K562 (cell line): ENCODE data around the gene ANXA2. TPM values are rescaled to one million over a fixed set of nuclear protein-coding genes. Genes with fewer than 3 reads are reported as not detected.

Experiments used
- ARID3B ChIP-seq: fragments of 250-450 bp; sonication (Bioruptor Pico); IDR thresholded peaks from 2 replicates; pipeline ENCODE4 v1.4.0; 2020; ENCODE audit warnings: borderline replicate concordance
- E2F5 ChIP-seq: sonication (generic); formaldehyde crosslinking; IDR thresholded peaks from 2 replicates; pipeline ENCODE4 v1.8.0; 2022; ENCODE audit warnings: mild to moderate bottlenecking, missing genetic modification reagents
- ILF3 ChIP-seq: fragments of 450-650 bp; IDR thresholded peaks from 2 replicates; pipeline ENCODE4 v1.6.1; 2018; ENCODE audit warnings: antibody characterized with exemption, mild to moderate bottlenecking, moderate library complexity, borderline replicate concordance
- MAFK ChIP-seq: IDR thresholded peaks from 2 replicates; pipeline ENCODE4 v1.6.1; 2011; ENCODE audit warnings: low read length, improper control_type of control experiment
- PATZ1 ChIP-seq: fragments of 250-450 bp; sonication (Bioruptor Pico); IDR thresholded peaks from 2 replicates; pipeline ENCODE4 v1.5.0; 2020; ENCODE audit warnings: mild to moderate bottlenecking, borderline replicate concordance
- PHB2 ChIP-seq: fragments of 450-650 bp; IDR thresholded peaks from 2 replicates; pipeline ENCODE4 v1.6.1; 2017; ENCODE audit warnings: low read depth
- RAD51 ChIP-seq: fragments of 450-650 bp; IDR thresholded peaks from 2 replicates; pipeline ENCODE4 v1.7.1; 2016; ENCODE audit warnings: low read depth, mild to moderate bottlenecking, borderline replicate concordance
- RNF219 ChIP-seq: fragments of 250-450 bp; sonication (Bioruptor Pico); IDR thresholded peaks from 2 replicates; pipeline ENCODE4 v1.5.0; 2022; ENCODE audit warnings: mild to moderate bottlenecking
- SMARCE1 ChIP-seq: fragments of 450-650 bp; IDR thresholded peaks from 2 replicates; pipeline ENCODE4 v1.7.1; 2016; ENCODE audit warnings: mild to moderate bottlenecking
- STAT5B ChIP-seq: fragments of 250-450 bp; sonication (Bioruptor Pico); IDR thresholded peaks from 2 replicates; pipeline ENCODE4 v1.8.0; 2021; ENCODE audit warnings: mild to moderate bottlenecking, inconsistent platforms
- ZNF143 ChIP-seq: sonication (generic); formaldehyde crosslinking; IDR thresholded peaks from 2 replicates; pipeline ENCODE4 v1.9.0; 2022; ENCODE audit warnings: mild to moderate bottlenecking, missing genetic modification reagents
- ZNF354B ChIP-seq: fragments of 250-450 bp; sonication (Bioruptor Pico); IDR thresholded peaks from 2 replicates; pipeline ENCODE4 v1.4.0; 2020
- ZNF408 ChIP-seq: fragments of 250-450 bp; sonication (Bioruptor Pico); IDR thresholded peaks from 2 replicates; pipeline ENCODE4 v1.4.0; 2020; ENCODE audit warnings: low read depth, mild to moderate bottlenecking, moderate library complexity
- ZNF445 ChIP-seq: fragments of 250-450 bp; sonication (Bioruptor Pico); IDR thresholded peaks from 2 replicates; pipeline ENCODE4 v1.4.0; 2020; ENCODE audit warnings: low read depth, mild to moderate bottlenecking, moderate library complexity
- polyA plus RNA-seq, 8 experiments: library from polyadenylated mRNA; depleted of rRNA in 4 of 8; stranded (reverse) in 5 of 8; unstranded in 3 of 8; fragments of >200 nt; fragmentation: Nextera tagmentation in 2 of 8; fragmentation: Illumina TruSeq in 1 of 8; extraction: Ambion mirVana in 2 of 8; extraction: Trizol in 1 of 8; gene quantifications; 2 replicates each; pipeline versions ENCODE4 v1.2.1 to v1.2.3, GENCODE V29; 2011 to 2014; ENCODE audit warnings: inconsistent platforms in 1 of 8, missing spikeins in 1 of 8
- total RNA-seq, 7 experiments: library from RNA; depleted of rRNA in 6 of 7; stranded (reverse); fragments of >200 nt in 6 of 7; fragmentation: Illumina TruSeq in 2 of 7; extraction: Trizol in 2 of 7; gene quantifications; 2 replicates each; pipeline versions ENCODE4 v1.2.1 to v1.2.3, GENCODE V29; 2011 to 2021; ENCODE audit warnings: low replicate concordance in 1 of 7

The ANXA2 gene
- total and polyA plus RNA-seq, 9 of the 15 experiments (the other 6 are each of a cell fraction or from before 2014, with no cell fraction given), result 301 to 1,102 (median 452) TPM

GRCh38 chr15:60424006-60424405 is 26.2 kb upstream of the ANXA2 start (continued):
- no peak for TF ChIP-seq ILF3
- TF ChIP-seq PHB2, result peak; percentile 71; the same call in 1 of the 2 replicates
- TF ChIP-seq E2F5 (CRISPR knock-in tag), result no peak
- TF ChIP-seq STAT5B (CRISPR knock-in tag), result no peak
- TF ChIP-seq MAFK, result no peak
- no peak for TF ChIP-seq ZNF445 (CRISPR knock-in tag)
- TF ChIP-seq ARID3B (CRISPR knock-in tag), result no peak
- no peak for TF ChIP-seq ZNF354B (CRISPR knock-in tag)
- TF ChIP-seq ZNF408, result no peak
- no peak for TF ChIP-seq RAD51
- TF ChIP-seq ZNF143, result no peak
- peak; percentile 94 for TF ChIP-seq SMARCE1
- TF ChIP-seq RNF219 (CRISPR knock-in tag), result no peak
- no peak for TF ChIP-seq PATZ1 (CRISPR knock-in tag)
